K562 (cell line): ENCODE measurements around the gene SLC7A4. TPM values are rescaled to one million over a fixed set of nuclear protein-coding genes. Genes with fewer than 3 reads are reported as not detected.

Experiments
- ASH1L ChIP-seq: fragments of 450-650 bp; IDR thresholded peaks from 2 replicates; pipeline ENCODE4 v1.6.1; 2018; ENCODE audit warnings: borderline replicate concordance, mild to moderate bottlenecking, low read depth; ENCODE audit not compliant: partially characterized antibody
- FOXP1 ChIP-seq: sonication (generic); formaldehyde crosslinking; IDR thresholded peaks from 2 replicates; pipeline ENCODE4 v1.8.0; 2022; ENCODE audit warnings: mild to moderate bottlenecking, missing genetic modification reagents
- HNRNPLL ChIP-seq: fragments of 200-400 bp; formaldehyde crosslinking; IDR thresholded peaks from 2 replicates; pipeline ENCODE4 v1.6.1; 2017; ENCODE audit warnings: low read length, low read depth, mild to moderate bottlenecking; ENCODE audit not compliant: poor library complexity, severe bottlenecking
- MAFK ChIP-seq: IDR thresholded peaks from 2 replicates; pipeline ENCODE4 v1.6.1; 2011; ENCODE audit warnings: low read length, improper control_type of control experiment
- POLR2A ChIP-seq: fragments of 450-650 bp; conservative IDR thresholded peaks from 2 replicates; pipeline ENCODE4 v1.6.1; 2016
- YY1 ChIP-seq, 3 experiments: IDR thresholded peaks; 2 replicates each; pipeline ENCODE4 v1.6.1; 2011; ENCODE audit warnings: low read length in 2 of 3, mild to moderate bottlenecking in 2 of 3, moderate library complexity in 2 of 3, borderline replicate concordance in 1 of 3, control low read depth in 1 of 3, low read depth in 1 of 3; ENCODE audit not compliant: insufficient read depth in 3 of 3, insufficient replicate concordance in 2 of 3, control insufficient read depth in 1 of 3, insufficient read length in 1 of 3; ENCODE audit errors: extremely low read depth in 1 of 3
- ZFP1 ChIP-seq: fragments of 450-650 bp; formaldehyde crosslinking; IDR thresholded peaks from 2 replicates; pipeline ENCODE4 v1.4.0; 2020; ENCODE audit warnings: mild to moderate bottlenecking, mixed read lengths
- ZNF780A ChIP-seq: fragments of 250-450 bp; sonication (Bioruptor Pico); IDR thresholded peaks from 2 replicates; pipeline ENCODE4 v1.5.0; 2021; ENCODE audit warnings: mild to moderate bottlenecking
- polyA plus RNA-seq, 8 experiments: library from polyadenylated mRNA; depleted of rRNA in 4 of 8; stranded (reverse) in 5 of 8; unstranded in 3 of 8; fragments of >200 nt; fragmentation: Nextera tagmentation in 2 of 8; fragmentation: Illumina TruSeq in 1 of 8; extraction: Ambion mirVana in 2 of 8; extraction: Trizol in 1 of 8; gene quantifications; 2 replicates each; pipeline versions ENCODE4 v1.2.1 to v1.2.3, GENCODE V29; 2011 to 2014; ENCODE audit warnings: inconsistent platforms in 1 of 8, missing spikeins in 1 of 8
- total RNA-seq, 7 experiments: library from RNA; depleted of rRNA in 6 of 7; stranded (reverse); fragments of >200 nt in 6 of 7; fragmentation: Illumina TruSeq in 2 of 7; extraction: Trizol in 2 of 7; gene quantifications; 2 replicates each; pipeline versions ENCODE4 v1.2.1 to v1.2.3, GENCODE V29; 2011 to 2021; ENCODE audit warnings: low replicate concordance in 1 of 7
- TF ChIP-seq, protein P1 (sequence below), 2 experiments: fragments of 450-650 bp; formaldehyde crosslinking in 1 of 2; IDR thresholded peaks; 2 replicates each; pipeline versions ENCODE4 v1.4.0 to v1.6.1; 2014 to 2020; ENCODE audit warnings: mild to moderate bottlenecking in 2 of 2, borderline replicate concordance in 1 of 2, low read depth in 1 of 2
- TF ChIP-seq, protein P2 (sequence below): fragments of 450-650 bp; formaldehyde crosslinking; conservative IDR thresholded peaks from 2 replicates; pipeline ENCODE4 v1.4.0; 2022; ENCODE audit warnings: mild to moderate bottlenecking, missing genetic modification characterization
- TF ChIP-seq, protein P3 (sequence below), 2 experiments: fragments of 450-650 bp; IDR thresholded peaks; 2 replicates each; pipeline ENCODE4 v1.6.1; 2016
- TF ChIP-seq, protein P4 (sequence below), 3 experiments: IDR thresholded peaks in 2 of 3; conservative IDR thresholded peaks in 1 of 3; 2 replicates each; pipeline ENCODE4 v1.5.1; 2011 to 2012; ENCODE audit warnings: low read length in 3 of 3, mild to moderate bottlenecking in 3 of 3, control low read depth in 2 of 3, improper control_type of control experiment in 1 of 3, inconsistent platforms in 1 of 3, low read depth in 1 of 3, mixed read lengths in 1 of 3, moderate library complexity in 1 of 3; ENCODE audit not compliant: insufficient read depth in 2 of 3

Gene SLC7A4
- total and polyA plus RNA-seq, 9 of the 15 experiments (the other 6 are each of a cell fraction or from before 2014, with no cell fraction given) = not detected

DNA sequence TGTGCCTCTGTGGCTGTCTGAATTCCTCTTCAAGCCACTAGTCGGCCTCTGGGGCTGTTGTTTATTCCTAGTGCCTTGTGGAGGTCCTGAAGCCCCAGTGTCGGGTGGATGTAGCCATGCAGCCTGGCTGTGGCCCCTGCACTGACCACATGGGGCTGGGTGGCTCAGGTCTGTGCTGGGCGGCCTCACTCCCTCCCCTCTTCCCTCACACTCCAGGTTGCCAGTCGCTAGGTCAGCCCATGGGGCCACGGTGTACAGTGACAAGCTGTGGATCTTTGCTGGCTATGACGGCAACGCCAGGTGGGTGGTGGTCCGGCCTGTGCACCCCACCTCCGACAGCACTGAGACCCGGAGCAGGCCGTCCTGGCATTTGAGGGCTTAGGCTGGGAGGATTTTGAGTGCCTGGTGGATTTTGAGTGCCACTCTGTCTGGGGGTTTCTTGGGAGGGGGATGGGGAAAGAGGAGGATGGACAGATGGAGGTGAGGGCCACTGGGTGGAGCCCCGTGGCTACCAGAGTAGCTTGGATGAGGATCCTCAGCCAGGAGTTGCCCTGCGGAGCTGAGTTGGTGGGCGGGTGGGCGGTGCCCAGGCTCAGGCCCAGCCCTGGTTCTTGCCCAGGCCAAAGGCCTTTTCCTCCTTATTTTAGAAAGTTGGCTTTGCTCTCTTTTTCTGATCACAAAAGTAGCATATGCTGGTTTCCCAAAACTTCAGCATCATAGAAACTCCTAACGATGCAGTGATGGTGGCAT is 43.6 kb downstream of the SLC7A4 start (continued):
- TF ChIP-seq, protein P1, sequence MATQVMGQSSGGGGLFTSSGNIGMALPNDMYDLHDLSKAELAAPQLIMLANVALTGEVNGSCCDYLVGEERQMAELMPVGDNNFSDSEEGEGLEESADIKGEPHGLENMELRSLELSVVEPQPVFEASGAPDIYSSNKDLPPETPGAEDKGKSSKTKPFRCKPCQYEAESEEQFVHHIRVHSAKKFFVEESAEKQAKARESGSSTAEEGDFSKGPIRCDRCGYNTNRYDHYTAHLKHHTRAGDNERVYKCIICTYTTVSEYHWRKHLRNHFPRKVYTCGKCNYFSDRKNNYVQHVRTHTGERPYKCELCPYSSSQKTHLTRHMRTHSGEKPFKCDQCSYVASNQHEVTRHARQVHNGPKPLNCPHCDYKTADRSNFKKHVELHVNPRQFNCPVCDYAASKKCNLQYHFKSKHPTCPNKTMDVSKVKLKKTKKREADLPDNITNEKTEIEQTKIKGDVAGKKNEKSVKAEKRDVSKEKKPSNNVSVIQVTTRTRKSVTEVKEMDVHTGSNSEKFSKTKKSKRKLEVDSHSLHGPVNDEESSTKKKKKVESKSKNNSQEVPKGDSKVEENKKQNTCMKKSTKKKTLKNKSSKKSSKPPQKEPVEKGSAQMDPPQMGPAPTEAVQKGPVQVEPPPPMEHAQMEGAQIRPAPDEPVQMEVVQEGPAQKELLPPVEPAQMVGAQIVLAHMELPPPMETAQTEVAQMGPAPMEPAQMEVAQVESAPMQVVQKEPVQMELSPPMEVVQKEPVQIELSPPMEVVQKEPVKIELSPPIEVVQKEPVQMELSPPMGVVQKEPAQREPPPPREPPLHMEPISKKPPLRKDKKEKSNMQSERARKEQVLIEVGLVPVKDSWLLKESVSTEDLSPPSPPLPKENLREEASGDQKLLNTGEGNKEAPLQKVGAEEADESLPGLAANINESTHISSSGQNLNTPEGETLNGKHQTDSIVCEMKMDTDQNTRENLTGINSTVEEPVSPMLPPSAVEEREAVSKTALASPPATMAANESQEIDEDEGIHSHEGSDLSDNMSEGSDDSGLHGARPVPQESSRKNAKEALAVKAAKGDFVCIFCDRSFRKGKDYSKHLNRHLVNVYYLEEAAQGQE (IDR thresholded peaks at IDR 0.05; ENCODE audit: borderline replicate concordance) = no peak
- TF ChIP-seq, protein P1 (CRISPR knock-in tag; IDR thresholded peaks at IDR 0.05; ENCODE audit: low read depth) = 0 out of 2 replicates have a peak, but pooled peaks have one; percentile 25
- TF ChIP-seq, protein P2, sequence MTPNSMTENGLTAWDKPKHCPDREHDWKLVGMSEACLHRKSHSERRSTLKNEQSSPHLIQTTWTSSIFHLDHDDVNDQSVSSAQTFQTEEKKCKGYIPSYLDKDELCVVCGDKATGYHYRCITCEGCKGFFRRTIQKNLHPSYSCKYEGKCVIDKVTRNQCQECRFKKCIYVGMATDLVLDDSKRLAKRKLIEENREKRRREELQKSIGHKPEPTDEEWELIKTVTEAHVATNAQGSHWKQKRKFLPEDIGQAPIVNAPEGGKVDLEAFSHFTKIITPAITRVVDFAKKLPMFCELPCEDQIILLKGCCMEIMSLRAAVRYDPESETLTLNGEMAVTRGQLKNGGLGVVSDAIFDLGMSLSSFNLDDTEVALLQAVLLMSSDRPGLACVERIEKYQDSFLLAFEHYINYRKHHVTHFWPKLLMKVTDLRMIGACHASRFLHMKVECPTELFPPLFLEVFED = peak; percentile 28; the same call in 1 of the 2 replicates
- TF ChIP-seq POLR2A (no peak), HNRNPLL (peak; percentile 3), MAFK (no peak), ZFP1 (CRISPR knock-in tag) (no peak), FOXP1 (no peak), ASH1L (no peak), ZNF780A (CRISPR knock-in tag) (no peak), YY1 (IDR thresholded peaks at IDR 0.05; ENCODE audit: borderline replicate concordance in 1 of 3, control insufficient read depth in 1 of 3, extremely low read depth in 1 of 3, insufficient read depth in 3 of 3, insufficient read length in 1 of 3, insufficient replicate concordance in 2 of 3, low read depth in 1 of 3, low read length in 2 of 3) (peak in 1 of 3 experiments; percentile 12)
- TF ChIP-seq, protein P3, sequence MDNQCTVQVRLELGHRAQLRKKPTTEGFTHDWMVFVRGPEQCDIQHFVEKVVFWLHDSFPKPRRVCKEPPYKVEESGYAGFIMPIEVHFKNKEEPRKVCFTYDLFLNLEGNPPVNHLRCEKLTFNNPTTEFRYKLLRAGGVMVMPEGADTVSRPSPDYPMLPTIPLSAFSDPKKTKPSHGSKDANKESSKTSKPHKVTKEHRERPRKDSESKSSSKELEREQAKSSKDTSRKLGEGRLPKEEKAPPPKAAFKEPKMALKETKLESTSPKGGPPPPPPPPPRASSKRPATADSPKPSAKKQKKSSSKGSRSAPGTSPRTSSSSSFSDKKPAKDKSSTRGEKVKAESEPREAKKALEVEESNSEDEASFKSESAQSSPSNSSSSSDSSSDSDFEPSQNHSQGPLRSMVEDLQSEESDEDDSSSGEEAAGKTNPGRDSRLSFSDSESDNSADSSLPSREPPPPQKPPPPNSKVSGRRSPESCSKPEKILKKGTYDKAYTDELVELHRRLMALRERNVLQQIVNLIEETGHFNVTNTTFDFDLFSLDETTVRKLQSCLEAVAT (IDR thresholded peaks at IDR 0.05) = no peak
- TF ChIP-seq, protein P4, sequence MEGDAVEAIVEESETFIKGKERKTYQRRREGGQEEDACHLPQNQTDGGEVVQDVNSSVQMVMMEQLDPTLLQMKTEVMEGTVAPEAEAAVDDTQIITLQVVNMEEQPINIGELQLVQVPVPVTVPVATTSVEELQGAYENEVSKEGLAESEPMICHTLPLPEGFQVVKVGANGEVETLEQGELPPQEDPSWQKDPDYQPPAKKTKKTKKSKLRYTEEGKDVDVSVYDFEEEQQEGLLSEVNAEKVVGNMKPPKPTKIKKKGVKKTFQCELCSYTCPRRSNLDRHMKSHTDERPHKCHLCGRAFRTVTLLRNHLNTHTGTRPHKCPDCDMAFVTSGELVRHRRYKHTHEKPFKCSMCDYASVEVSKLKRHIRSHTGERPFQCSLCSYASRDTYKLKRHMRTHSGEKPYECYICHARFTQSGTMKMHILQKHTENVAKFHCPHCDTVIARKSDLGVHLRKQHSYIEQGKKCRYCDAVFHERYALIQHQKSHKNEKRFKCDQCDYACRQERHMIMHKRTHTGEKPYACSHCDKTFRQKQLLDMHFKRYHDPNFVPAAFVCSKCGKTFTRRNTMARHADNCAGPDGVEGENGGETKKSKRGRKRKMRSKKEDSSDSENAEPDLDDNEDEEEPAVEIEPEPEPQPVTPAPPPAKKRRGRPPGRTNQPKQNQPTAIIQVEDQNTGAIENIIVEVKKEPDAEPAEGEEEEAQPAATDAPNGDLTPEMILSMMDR (IDR thresholded peaks at IDR 0.05 in 2 of 3, conservative IDR thresholded peaks at IDR 0.05 in 1 of 3; ENCODE audit: insufficient read depth in 2 of 3, low read depth in 1 of 3, low read length in 3 of 3) = peak; percentile 19 to 37 (median 21); a peak in 4 of 6 replicates
